ENCODE measurements around the gene RBFA.

RBFA gene

GRCh38 chr18:80033181-80034067, 810 bp upstream of the RBFA start:
- no peak for DNase-seq

GRCh38 chr18:80034852-80035406, 695 bp downstream of the RBFA start:
- peak; percentile 16 for DNase-seq

DNA sequence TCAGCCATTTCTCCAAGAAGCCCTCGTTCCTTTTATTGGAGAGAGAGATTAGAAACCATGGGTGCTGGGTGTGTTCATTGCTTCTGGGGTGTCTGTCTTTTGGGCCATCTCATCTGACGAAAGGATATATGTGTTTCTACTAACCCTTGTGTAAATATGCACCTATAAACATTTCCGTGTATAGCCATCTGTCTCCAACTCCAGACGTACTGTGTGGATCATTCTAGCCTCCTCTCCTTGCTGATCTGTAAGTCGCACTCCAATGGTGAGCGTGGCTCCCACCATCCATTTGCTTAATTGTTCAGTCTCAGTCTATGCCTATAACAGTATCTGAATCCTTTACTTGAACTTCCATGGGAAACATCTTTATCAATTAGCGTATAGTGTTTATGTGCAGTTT, 1.8 kb downstream of the RBFA start:
- no peak for DNase-seq

DNA sequence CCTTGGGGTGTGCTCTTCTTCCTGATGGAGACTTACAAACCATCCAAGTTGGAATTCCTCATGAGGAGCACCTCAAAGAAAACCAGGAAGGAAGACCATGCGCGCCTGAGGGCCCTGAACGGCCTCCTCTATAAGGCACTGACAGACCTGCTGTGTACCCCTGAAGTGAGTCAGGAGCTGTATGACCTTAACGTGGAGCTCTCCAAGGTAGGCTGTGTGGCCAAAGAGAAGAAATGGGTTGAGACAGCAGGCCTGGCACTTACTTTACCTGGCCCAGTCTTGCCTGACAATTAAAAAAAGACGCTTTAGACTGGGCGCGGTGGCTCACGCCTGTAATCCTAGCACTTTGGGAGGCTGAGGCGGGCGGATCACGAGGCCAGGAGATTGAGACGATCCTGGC, 3.1 kb downstream of the RBFA start:
- no peak for DNase-seq

DNA sequence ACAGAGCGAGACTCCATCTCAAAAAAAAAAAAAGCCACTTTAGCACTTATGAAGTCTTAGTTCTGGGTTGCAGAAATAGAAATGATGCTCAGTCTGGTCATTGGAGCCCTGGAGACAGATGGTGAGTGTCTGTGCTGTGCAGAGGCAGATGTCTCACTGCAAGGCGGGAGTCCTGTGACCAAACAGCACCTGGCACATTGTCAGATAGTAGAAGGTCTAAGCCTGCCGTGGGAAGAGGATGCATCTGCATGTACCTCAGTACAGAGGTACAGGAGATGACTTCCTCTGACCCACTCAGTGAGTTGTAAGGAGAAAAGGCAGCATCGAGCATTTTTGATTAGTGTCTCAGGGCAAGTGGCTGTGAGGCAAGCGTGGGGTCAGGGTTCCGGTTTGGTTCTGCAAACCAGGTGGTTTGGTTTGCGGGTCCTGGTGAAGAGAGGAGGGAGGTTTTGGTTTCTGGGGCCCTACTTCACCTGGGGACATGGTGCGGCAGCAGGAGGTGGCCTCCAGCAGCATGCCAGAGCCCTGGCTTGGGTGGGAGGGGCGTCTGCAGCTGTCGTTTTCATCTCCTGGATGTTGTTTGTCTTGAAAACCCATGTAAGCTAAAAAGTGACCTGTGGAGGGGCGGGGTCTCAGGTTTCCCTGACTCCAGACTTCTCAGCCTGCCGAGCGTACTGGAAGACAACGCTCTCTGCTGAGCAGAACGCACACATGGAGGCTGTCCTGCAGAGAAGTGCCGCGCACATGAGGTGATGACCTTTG, 3.8 kb downstream of the RBFA start:
- DNase-seq = no peak

DNA sequence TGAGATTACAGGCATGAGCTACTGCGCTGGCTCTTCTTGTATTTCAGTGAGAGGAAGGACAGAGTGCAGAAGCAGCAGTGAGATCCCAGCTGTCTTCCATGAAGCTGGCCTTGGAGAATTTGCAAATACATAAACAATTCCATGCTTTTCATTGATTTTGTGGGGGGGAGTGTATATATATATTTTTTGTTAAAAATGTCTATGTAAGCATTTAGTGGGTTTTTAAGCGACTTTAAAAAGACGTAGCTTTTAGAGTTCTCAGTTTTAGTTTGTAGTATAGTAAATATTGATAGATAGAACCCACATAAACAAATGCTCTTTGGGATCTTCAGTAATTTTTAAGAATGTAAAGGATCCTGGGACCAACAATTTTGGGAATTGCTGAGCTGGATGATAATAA, 6.3 kb downstream of the RBFA start:
- no peak for DNase-seq

DNA sequence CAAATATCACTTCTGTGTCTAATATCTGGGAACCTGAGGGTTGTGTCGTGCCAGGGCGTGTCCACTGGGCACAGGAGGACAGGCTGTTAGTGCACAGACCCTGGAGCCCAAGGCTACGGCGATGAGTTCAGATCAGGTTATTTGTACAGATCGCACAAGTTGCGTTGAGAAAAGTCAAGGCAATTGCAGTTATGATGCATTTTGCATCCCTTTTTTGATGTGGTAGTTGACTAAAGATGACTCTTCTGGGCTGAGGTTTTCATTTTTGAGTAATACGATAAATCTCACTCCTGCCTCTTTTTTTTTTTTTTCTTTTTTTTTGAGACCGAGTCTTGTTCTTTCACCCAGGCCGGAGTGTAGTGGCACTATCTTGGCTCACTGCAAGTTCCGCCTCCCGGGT, 7.2 kb downstream of the RBFA start:
- DNase-seq = no peak

GRCh38 chr18:80042785-80043184, 8.6 kb downstream of the RBFA start:
- no peak for DNase-seq

DNA sequence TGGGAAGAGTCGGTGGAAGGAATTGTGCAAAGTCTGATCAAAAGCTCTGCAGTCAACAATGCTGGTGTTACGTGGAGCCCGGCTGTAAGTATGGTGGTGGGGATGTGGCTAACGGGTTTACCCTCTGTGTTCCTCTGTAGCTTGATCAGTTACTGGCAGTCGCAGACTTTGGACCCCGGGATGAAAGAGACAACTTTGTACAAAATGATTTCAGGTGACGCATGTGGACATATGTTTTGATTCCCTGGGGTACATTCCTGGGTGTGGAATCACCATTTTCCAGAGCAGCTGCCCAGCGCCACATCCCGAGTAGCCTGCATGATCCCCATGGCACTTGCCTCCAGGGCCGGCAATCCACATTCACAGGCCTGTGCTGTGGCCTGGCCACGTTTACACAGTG, 9.8 kb downstream of the RBFA start:
- DNase-seq = no peak

DNA sequence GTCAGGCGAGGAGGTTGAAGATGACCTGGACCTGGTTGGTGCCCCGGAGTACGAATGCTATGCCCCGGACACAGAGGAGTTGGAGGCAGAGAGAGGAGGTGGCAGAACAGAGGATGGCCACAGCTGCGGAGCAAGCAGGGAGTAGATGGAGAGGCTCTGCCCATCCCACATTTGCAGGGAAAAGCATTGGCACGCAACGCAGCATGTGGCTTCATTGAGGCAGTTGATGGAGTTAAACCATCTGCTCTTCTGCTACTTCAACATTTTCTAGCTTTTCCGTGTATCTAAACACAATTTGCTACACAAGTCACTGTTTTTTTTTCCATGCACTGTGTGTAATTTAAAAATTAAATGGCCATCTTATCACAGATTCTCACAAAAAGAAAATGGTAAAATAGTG, 11.8 kb downstream of the RBFA start:
- no peak for DNase-seq

- no peak for DNase-seq
Measured at GRCh38 chr18:80046431-80046830, 12.2 kb downstream of the RBFA start.

- no peak for DNase-seq
Measured at GRCh38 chr18:80046961-80047541, 12.8 kb downstream of the RBFA start.

DNA sequence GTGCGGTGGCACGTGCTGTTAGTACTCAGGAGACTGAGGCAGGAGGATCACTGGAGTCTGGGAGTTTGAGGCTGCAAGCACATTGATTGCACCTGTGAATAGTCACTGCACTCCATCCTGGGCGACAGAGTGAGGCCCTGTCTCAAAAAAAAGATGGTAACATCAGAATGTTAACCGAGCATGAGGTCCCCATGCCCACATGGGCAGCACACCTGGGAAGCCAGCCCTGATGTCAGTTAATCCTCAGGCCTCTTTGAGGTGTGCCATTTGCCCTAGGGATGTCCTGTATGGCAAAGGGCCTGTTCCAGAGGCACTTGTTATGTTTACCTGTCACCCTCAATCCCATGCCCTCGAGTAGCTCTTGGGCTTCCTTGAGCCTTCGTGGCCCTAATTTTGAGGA, 16.6 kb downstream of the RBFA start:
- no peak for DNase-seq

DNA sequence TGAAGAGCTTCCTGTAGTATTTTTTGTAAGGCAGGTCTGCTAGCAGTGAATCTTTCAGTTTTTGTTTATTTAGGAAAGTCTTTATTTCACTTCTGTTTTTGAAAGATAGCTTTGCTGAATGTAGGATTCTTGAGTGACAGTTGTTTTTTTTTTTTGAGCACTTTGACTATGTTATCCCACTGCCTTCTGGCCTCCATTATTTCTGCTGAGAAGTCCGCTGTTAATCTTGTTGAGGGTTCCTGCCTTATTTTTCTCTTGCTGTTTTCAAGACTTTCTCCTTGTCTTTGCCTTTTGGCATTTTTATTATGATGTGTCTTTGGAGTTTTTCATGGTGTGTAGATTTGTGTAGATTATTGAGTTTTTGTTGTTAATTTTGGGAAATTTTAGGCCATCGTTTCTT, 21.9 kb downstream of the RBFA start:
- DNase-seq = no peak

GRCh38 chr18:80059945-80060344, 25.7 kb downstream of the RBFA start:
- DNase-seq = no peak

DNA sequence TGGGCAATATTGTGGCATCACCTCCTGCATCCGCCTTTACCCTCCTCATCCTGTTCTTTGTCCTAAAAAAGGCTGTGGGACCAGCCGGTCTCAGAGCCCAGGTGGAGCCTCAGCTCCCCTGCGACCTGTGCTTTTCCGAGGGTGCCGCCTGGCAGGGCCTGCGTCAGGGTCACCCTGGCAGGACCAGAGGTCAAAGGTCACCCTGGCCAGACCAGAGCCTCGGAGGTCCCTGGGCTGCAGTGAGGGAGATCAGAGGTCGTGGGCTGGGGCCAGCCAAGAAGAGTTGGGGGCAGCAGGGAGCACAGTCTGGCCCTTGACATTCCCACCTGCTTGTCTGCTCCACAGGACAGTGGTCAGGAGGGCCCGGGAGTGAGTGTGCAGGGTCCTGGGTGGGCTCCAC, 31.5 kb downstream of the RBFA start:
- DNase-seq = no peak

GRCh38 chr18:80067321-80067720, 33.1 kb downstream of the RBFA start:
- DNase-seq = no peak

DNA sequence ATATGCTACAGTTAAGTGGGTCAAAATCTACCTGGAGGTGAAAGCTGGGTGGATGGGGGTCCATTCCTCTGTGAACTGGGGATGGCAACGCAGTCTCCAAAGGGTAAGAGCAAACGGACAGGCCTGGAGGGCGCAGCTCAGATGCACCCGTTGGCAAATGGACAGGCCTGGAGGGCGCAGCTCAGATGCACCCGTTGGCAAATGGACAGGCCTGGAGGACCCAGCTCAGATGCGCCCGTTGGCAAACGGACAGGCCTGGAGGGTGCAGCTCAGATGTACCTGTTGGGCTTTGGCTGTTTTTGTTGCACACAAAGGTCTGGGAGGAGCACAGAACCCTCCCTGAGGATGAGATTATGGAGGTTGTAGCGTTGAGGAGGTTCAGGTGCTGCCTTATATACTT, 33.7 kb downstream of the RBFA start:
- DNase-seq = no peak

DNA sequence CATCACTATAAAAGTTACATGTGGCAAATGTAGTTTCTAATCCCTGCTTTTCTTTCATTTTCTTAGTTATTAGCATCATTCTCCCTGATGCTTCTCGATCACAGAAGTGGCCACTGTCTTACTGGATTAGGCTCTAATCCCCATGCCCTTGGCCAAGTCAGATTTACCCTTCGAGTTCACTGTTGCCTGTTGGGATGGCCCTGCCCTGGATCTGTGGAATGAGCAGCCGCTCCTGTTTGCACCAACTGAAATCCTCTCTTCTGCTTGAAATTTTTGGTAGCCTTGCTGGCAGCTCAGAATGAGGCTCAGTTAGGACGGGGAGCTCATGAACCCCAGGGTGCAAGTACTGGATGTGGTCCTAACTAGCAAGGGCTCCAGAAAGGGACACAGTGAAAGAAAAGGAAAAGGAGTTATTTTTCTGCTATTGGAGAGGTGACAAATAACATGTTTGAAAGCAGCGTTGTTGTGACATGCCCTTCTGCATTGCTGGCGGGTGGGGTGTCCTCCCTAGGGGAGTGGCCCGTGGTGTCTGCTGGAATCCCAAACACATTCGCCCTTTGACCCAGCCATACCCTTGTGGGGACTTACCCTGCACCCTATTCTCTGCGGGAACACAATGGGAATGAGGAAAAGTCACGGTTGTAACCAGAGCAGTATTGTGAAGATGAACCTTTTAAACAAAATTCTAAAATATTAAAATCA, 34.5 kb downstream of the RBFA start:
- DNase-seq = no peak

- DNase-seq = no peak
Measured at GRCh38 chr18:80070825-80071224, 36.6 kb downstream of the RBFA start.

DNA sequence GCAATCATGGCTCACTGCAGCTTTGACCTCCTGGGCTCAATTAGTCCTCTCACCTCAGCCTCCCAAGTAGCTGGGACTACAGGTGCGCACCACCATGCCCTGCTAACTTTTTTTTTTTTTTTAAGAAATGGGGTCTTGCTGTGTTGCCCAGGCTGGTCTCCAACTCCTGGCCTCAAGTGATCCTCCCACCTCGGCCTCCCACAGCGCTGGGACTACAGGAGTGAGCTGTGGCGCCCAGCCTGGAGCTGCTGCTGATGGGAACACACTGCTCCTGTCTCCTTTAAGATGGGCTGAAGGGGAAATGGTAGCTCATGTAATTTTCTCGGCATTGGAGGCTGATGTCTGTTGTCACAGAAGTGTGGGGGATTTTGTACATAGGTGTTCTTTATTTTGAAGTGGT, 39.9 kb downstream of the RBFA start:
- DNase-seq = no peak

DNA sequence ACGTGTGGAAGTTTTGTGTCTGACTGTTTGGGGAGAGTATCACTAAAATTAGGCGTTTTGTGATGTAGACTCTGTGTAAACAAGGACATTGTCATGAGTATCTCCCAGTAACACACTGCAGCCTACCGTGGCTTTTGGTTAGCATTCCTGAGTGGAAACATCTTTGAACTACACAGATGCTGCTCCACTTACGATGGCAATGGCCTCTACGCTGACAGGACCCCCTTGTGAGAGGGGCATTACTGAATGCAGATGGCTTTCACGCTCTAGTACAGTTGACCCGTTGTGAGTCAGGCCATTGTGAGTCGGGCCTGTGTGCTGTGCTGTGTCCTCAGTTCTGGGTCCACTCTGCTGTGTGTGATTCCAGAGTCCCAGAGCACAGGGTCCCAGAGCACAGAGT, 40.5 kb downstream of the RBFA start:
- DNase-seq = no peak

- DNase-seq = no peak
Measured at GRCh38 chr18:80075940-80076339, 41.7 kb downstream of the RBFA start.
